H9 (cell line): ENCODE measurements around the gene CD93. TPM values are rescaled to one million over a fixed set of nuclear protein-coding genes. Genes with fewer than 3 reads are reported as not detected.

Source experiments
- DNase-seq: peaks from one replicate; pipeline ENCODE4 v3.0.0-alpha.2; 2017
- H2AFZ ChIP-seq: one replicate; pipeline ENCODE4 v1.6.1; 2013; ENCODE audit warnings: mild to moderate bottlenecking, low read length, control low read depth, moderate library complexity
- H2AK5ac ChIP-seq: 2 replicates; pipeline ENCODE4 v1.6.1; 2013; ENCODE audit warnings: low read length, control low read depth, mixed read lengths; ENCODE audit not compliant: insufficient read length
- H2BK120ac ChIP-seq: one replicate; pipeline ENCODE4 v1.6.1; 2013; ENCODE audit warnings: low read depth, mild to moderate bottlenecking, low read length, control low read depth, inconsistent platforms; ENCODE audit not compliant: poor library complexity, severe bottlenecking
- H2BK12ac ChIP-seq: 2 replicates; pipeline ENCODE4 v1.6.1; 2013; ENCODE audit warnings: low read length, control low read depth, mixed read lengths, low read depth; ENCODE audit not compliant: insufficient read length
- H2BK15ac ChIP-seq: 2 replicates; pipeline ENCODE4 v1.6.1; 2013; ENCODE audit warnings: low read depth, low read length, control low read depth
- H2BK20ac ChIP-seq: one replicate; pipeline ENCODE4 v1.6.1; 2013; ENCODE audit warnings: low read depth, mild to moderate bottlenecking, low read length, control low read depth, inconsistent platforms; ENCODE audit not compliant: poor library complexity, severe bottlenecking
- H2BK5ac ChIP-seq: 2 replicates; pipeline ENCODE4 v1.6.1; 2013; ENCODE audit warnings: low read length, control low read depth, mixed read lengths; ENCODE audit not compliant: insufficient read length
- H3K14ac ChIP-seq: 2 replicates; pipeline ENCODE4 v1.6.1; 2013; ENCODE audit warnings: low read length, control low read depth; ENCODE audit not compliant: insufficient read depth
- H3K18ac ChIP-seq: 2 replicates; pipeline ENCODE4 v1.6.1; 2013; ENCODE audit warnings: low read depth, mild to moderate bottlenecking, mixed read lengths, low read length, control low read depth; ENCODE audit not compliant: insufficient read length
- H3K23ac ChIP-seq: 2 replicates; pipeline ENCODE4 v1.6.1; 2013; ENCODE audit warnings: low read length, control low read depth, mixed read lengths, low read depth; ENCODE audit not compliant: insufficient read length
- H3K23me2 ChIP-seq: 2 replicates; pipeline ENCODE4 v1.6.1; 2013; ENCODE audit warnings: low read depth, mild to moderate bottlenecking, mixed read lengths, low read length, control low read depth; ENCODE audit not compliant: insufficient read length, poor library complexity, severe bottlenecking
- H3K27ac ChIP-seq: 2 replicates; pipeline ENCODE4 v1.5.1; 2013; ENCODE audit warnings: low read length, control low read depth, mixed read lengths, low read depth; ENCODE audit not compliant: insufficient read length
- H3K27me3 ChIP-seq: 2 replicates; pipeline ENCODE4 v1.6.1; 2013; ENCODE audit warnings: low read length, control low read depth, inconsistent platforms; ENCODE audit not compliant: insufficient read depth
- H3K4ac ChIP-seq: 2 replicates; pipeline ENCODE4 v1.6.1; 2013; ENCODE audit warnings: low read depth, mild to moderate bottlenecking, control low read depth, inconsistent platforms, low read length, moderate library complexity
- H3K4me1 ChIP-seq: 2 replicates; pipeline ENCODE4 v1.6.1; 2013; ENCODE audit warnings: low read length, control low read depth, inconsistent platforms; ENCODE audit not compliant: insufficient read depth
- H3K4me2 ChIP-seq: 2 replicates; pipeline ENCODE4 v1.6.1; 2013; ENCODE audit warnings: low read length, control low read depth, mixed read lengths; ENCODE audit not compliant: insufficient read length, insufficient read depth
- H3K56ac ChIP-seq: 2 replicates; pipeline ENCODE4 v1.6.1; 2013; ENCODE audit warnings: low read depth, mild to moderate bottlenecking, mixed read lengths, low read length, control low read depth; ENCODE audit not compliant: insufficient read length
- H3K79me1 ChIP-seq: 2 replicates; pipeline ENCODE4 v1.6.1; 2013; ENCODE audit warnings: low read depth, mild to moderate bottlenecking, moderate library complexity, low read length, control low read depth, inconsistent platforms; ENCODE audit not compliant: insufficient read depth, poor library complexity, severe bottlenecking
- H3K79me2 ChIP-seq: 2 replicates; pipeline ENCODE4 v1.6.1; 2013; ENCODE audit warnings: low read length, control low read depth, inconsistent platforms; ENCODE audit not compliant: insufficient read depth
- H3K9ac ChIP-seq: 2 replicates; pipeline ENCODE4 v1.6.1; 2013; ENCODE audit warnings: low read length, control low read depth, mixed read lengths; ENCODE audit not compliant: insufficient read length; ENCODE audit errors: extremely low read depth
- H3K9me3 ChIP-seq: one replicate; pipeline ENCODE4 v1.6.1; 2013; ENCODE audit warnings: low read depth, low read length, inconsistent platforms; ENCODE audit not compliant: control insufficient read depth
- H3T11ph ChIP-seq: one replicate; pipeline ENCODE4 v1.6.1; 2013; ENCODE audit warnings: mild to moderate bottlenecking, low read length, control low read depth, inconsistent platforms
- H4K20me1 ChIP-seq: one replicate; pipeline ENCODE4 v1.6.1; 2013; ENCODE audit not compliant: control insufficient read depth, insufficient read length, insufficient read depth
- H4K5ac ChIP-seq: 2 replicates; pipeline ENCODE4 v1.6.1; 2013; ENCODE audit warnings: low read depth, mild to moderate bottlenecking, mixed read lengths, low read length, control low read depth; ENCODE audit not compliant: insufficient read length
- H4K8ac ChIP-seq: replicated peaks from 2 replicates; pipeline ENCODE4 v1.6.1; 2013; ENCODE audit warnings: low read length, control low read depth, mixed read lengths, low read depth; ENCODE audit not compliant: insufficient read length
- H4K91ac ChIP-seq: 2 replicates; pipeline ENCODE4 v1.6.1; 2013; ENCODE audit warnings: low read depth, mild to moderate bottlenecking, moderate library complexity, mixed read lengths, low read length, control low read depth; ENCODE audit not compliant: insufficient read length
- H3K27ac Mint-ChIP-seq, 3 experiments: 2 replicates in 2 of 3; 3 replicates in 1 of 3; pipeline ENCODE4 v1.8.0; 2020 to 2021; ENCODE audit warnings: mixed read lengths in 3 of 3, mild to moderate bottlenecking in 1 of 3, moderate library complexity in 1 of 3
- H3K27me3 Mint-ChIP-seq: 2 replicates; pipeline ENCODE4 v1.8.0; 2021; ENCODE audit warnings: low read depth, mild to moderate bottlenecking, moderate library complexity, mixed read lengths
- H3K36me3 Mint-ChIP-seq, 3 experiments: 2 replicates in 2 of 3; 3 replicates in 1 of 3; pipeline ENCODE4 v1.8.0; 2020 to 2021; ENCODE audit warnings: low read depth in 3 of 3, mixed read lengths in 3 of 3; ENCODE audit not compliant: insufficient read depth in 1 of 3
- H3K4me1 Mint-ChIP-seq, 2 experiments: 2 replicates each; pipeline ENCODE4 v1.8.0; 2020; ENCODE audit warnings: mixed read lengths in 2 of 2
- H3K4me3 Mint-ChIP-seq, 2 experiments: 2 replicates in 1 of 2; 3 replicates in 1 of 2; pipeline ENCODE4 v1.8.0; 2020 to 2021; ENCODE audit warnings: mild to moderate bottlenecking in 2 of 2, mixed read lengths in 2 of 2, moderate library complexity in 1 of 2
- H3K9me3 Mint-ChIP-seq, 2 experiments: 2 replicates in 1 of 2; 3 replicates in 1 of 2; pipeline ENCODE4 v1.8.0; 2020; ENCODE audit warnings: mild to moderate bottlenecking in 2 of 2, mixed read lengths in 2 of 2, moderate library complexity in 1 of 2
- CTCF ChIP-seq: fragments of 200-600 bp; sonication (generic); conservative IDR thresholded peaks from 3 replicates; pipeline ENCODE4 v1.8.0; 2021; ENCODE audit warnings: antibody characterized with exemption, mild to moderate bottlenecking
- WGBS: extraction: QIAGEN DNeasy Blood & Tissue Kit; methylation state at CpG from one replicate; pipeline ENCODE4 v1.1.7; 2013; ENCODE audit warnings: missing lambda C conversion rate, low lambda C conversion rate, mixed read lengths; ENCODE audit not compliant: insufficient read length; ENCODE audit errors: extremely low coverage; 5-methylcytosine and 5-hydroxymethylcytosine counted together
- total RNA-seq: library from RNA; stranded (reverse); gene quantifications from 2 replicates; pipeline ENCODE4 v1.2.1, GENCODE V29; 2021

CD93 gene
- total RNA-seq, 1 experiment from 2014 or later = not detected

DNA sequence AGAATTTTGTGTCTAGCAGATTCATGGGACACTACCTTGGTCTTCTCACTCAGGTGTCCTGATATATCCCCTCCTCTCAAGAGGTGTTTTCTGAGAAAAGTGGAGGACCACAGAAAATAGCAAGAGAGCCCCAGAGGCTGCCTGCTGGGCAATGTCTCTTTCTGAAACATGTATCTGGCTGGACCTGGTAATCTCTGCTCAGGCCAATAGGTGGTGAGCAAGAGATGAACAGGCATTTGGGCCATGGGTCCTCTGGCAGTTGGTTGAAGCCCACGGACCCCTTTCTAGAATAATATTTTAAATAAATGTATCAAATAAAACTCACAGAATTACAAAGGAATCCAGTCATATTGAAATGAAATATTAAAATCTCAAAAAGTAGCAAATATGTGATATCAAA lies 27.9 kb downstream of the CD93 start:
- H2AFZ ChIP-seq = no peak overlapping the region
- H3K4me2 ChIP-seq = no peak overlapping the region
- no peak overlapping the region for H2AK5ac ChIP-seq
- Mint-ChIP-seq H3K36me3 (no peaks in the 10 kb centered on the region), H3K4me3 (no peak overlapping the region), H3K27ac (peak overlapping the region in 1 of 3 experiments; percentile 44; a peak in 1 of 7 replicates), H3K9me3 (peaks cover 0 to 3% of the 10 kb centered on the region in 2 experiments; a peak in 2 of 5 replicates), H3K4me1 (peaks cover 18 to 26% of the 10 kb centered on the region in 2 experiments), H3K27me3 (peaks cover 9% of the 10 kb centered on the region)
- peak; percentile 44; the same call in 2 of the 3 replicates for TF ChIP-seq CTCF
- no peak overlapping the region for H2BK15ac ChIP-seq
- no peak overlapping the region for H3K27ac ChIP-seq
- no CpG with 5 or more reads among the region's 1 CpG for WGBS
- H4K5ac ChIP-seq = no peak overlapping the region
- H2BK5ac ChIP-seq = no peak overlapping the region
- H3K18ac ChIP-seq = no peak overlapping the region
- H3K23ac ChIP-seq = no peak overlapping the region
- no peak overlapping the region for H3K56ac ChIP-seq
- no peak for DNase-seq
- no peak overlapping the region for H2BK20ac ChIP-seq
- H3K4me1 ChIP-seq = peaks cover 3% of the 10 kb centered on the region; the same call in 1 of the 2 replicates
- no peak overlapping the region for H3K9ac ChIP-seq
- H3K23me2 ChIP-seq = no peaks in the 10 kb centered on the region
- H3K9me3 ChIP-seq = no peaks in the 10 kb centered on the region
- no peak overlapping the region for H3K14ac ChIP-seq
- H3K79me2 ChIP-seq = no peaks in the 10 kb centered on the region
- no peaks in the 10 kb centered on the region for H3K79me1 ChIP-seq
- H4K8ac ChIP-seq = no peak overlapping the region
- no peak overlapping the region for H2BK12ac ChIP-seq
- H3K27me3 ChIP-seq = no peaks in the 10 kb centered on the region
- no peak overlapping the region for H3K4ac ChIP-seq
- no peak overlapping the region for H3T11ph ChIP-seq
- no peak overlapping the region for H2BK120ac ChIP-seq
- H4K91ac ChIP-seq = no peak overlapping the region
- H4K20me1 ChIP-seq = no peaks in the 10 kb centered on the region
